HepG2 (cell line): ENCODE results near the gene IL11RA. TPM values are rescaled to one million over a fixed set of nuclear protein-coding genes. Genes with fewer than 3 reads are reported as not detected.

Experiments
- FOXP4 ChIP-seq: sonication (generic); formaldehyde crosslinking; IDR thresholded peaks from 2 replicates; pipeline ENCODE4 v1.4.0; 2020; ENCODE audit warnings: missing genetic modification reagents
- GMEB1 ChIP-seq: sonication (generic); formaldehyde crosslinking; IDR thresholded peaks from 2 replicates; pipeline ENCODE4 v1.5.1; 2020; ENCODE audit warnings: missing genetic modification reagents, mild to moderate bottlenecking, borderline replicate concordance
- HMG20A ChIP-seq: IDR thresholded peaks from 2 replicates; pipeline ENCODE4 v1.6.1; 2016; ENCODE audit warnings: borderline replicate concordance
- MXI1 ChIP-seq: IDR thresholded peaks from 3 replicates; pipeline ENCODE4 v1.6.1; 2012; ENCODE audit warnings: low read depth, low read length, inconsistent platforms, borderline replicate concordance
- REL ChIP-seq: sonication (generic); formaldehyde crosslinking; conservative IDR thresholded peaks from 2 replicates; pipeline ENCODE4 v1.8.0; 2022; ENCODE audit warnings: mild to moderate bottlenecking, missing genetic modification reagents, moderate library complexity
- TCF12 ChIP-seq, 2 experiments: fragments of 450-650 bp in 1 of 2; sonication (generic) in 1 of 2; formaldehyde crosslinking in 1 of 2; IDR thresholded peaks; 2 replicates each; pipeline versions ENCODE4 v1.6.1 to v1.8.0; 2017 to 2022; ENCODE audit warnings: antibody characterized with exemption in 1 of 2, mild to moderate bottlenecking in 1 of 2, missing genetic modification reagents in 1 of 2, moderate library complexity in 1 of 2
- ZNF660 ChIP-seq: sonication (generic); formaldehyde crosslinking; IDR thresholded peaks from 2 replicates; pipeline ENCODE4 v1.5.1; 2020; ENCODE audit warnings: mild to moderate bottlenecking, low read depth, missing genetic modification reagents, borderline replicate concordance
- ZSCAN31 ChIP-seq: sonication (generic); formaldehyde crosslinking; IDR thresholded peaks from 2 replicates; pipeline ENCODE4 v1.5.0; 2020; ENCODE audit warnings: low read depth, mild to moderate bottlenecking, missing genetic modification reagents
- polyA plus RNA-seq, 8 experiments: library from polyadenylated mRNA; depleted of rRNA in 3 of 8; stranded (reverse) in 7 of 8; unstranded in 1 of 8; fragments of >200 nt; fragmentation: Illumina TruSeq in 4 of 8; extraction: Trizol in 4 of 8; gene quantifications; 2 replicates each; pipeline versions ENCODE4 v1.2.1 to v1.2.3, GENCODE V29; 2011 to 2016; ENCODE audit warnings: low read depth in 4 of 8, missing spikeins in 1 of 8, mixed read lengths in 1 of 8; ENCODE audit not compliant: insufficient read depth in 1 of 8
- total RNA-seq, 5 experiments: library from RNA; depleted of rRNA; stranded (reverse); fragments of >200 nt; fragmentation: Illumina TruSeq; extraction: Trizol; gene quantifications; 2 replicates each; pipeline ENCODE4 v1.2.3, GENCODE V29; 2016; ENCODE audit warnings: low read depth in 1 of 5
- TF ChIP-seq, protein P1 (sequence below), 2 experiments: fragments of 450-650 bp in 1 of 2; sonication (generic) in 1 of 2; formaldehyde crosslinking in 1 of 2; IDR thresholded peaks; 2 replicates each; pipeline versions ENCODE4 v1.6.1 to v1.8.0; 2016 to 2022; ENCODE audit warnings: antibody characterized with exemption in 1 of 2, mild to moderate bottlenecking in 1 of 2, missing genetic modification reagents in 1 of 2

Gene IL11RA
- total and polyA plus RNA-seq, 2 of the 13 experiments (the other 11 are each of a cell fraction or from before 2014, with no cell fraction given), result 2.0 to 4.2 TPM

GRCh38 chr9:34644766-34645314, 7.1 kb upstream of the IL11RA start (continued):
- TF ChIP-seq, protein P1, sequence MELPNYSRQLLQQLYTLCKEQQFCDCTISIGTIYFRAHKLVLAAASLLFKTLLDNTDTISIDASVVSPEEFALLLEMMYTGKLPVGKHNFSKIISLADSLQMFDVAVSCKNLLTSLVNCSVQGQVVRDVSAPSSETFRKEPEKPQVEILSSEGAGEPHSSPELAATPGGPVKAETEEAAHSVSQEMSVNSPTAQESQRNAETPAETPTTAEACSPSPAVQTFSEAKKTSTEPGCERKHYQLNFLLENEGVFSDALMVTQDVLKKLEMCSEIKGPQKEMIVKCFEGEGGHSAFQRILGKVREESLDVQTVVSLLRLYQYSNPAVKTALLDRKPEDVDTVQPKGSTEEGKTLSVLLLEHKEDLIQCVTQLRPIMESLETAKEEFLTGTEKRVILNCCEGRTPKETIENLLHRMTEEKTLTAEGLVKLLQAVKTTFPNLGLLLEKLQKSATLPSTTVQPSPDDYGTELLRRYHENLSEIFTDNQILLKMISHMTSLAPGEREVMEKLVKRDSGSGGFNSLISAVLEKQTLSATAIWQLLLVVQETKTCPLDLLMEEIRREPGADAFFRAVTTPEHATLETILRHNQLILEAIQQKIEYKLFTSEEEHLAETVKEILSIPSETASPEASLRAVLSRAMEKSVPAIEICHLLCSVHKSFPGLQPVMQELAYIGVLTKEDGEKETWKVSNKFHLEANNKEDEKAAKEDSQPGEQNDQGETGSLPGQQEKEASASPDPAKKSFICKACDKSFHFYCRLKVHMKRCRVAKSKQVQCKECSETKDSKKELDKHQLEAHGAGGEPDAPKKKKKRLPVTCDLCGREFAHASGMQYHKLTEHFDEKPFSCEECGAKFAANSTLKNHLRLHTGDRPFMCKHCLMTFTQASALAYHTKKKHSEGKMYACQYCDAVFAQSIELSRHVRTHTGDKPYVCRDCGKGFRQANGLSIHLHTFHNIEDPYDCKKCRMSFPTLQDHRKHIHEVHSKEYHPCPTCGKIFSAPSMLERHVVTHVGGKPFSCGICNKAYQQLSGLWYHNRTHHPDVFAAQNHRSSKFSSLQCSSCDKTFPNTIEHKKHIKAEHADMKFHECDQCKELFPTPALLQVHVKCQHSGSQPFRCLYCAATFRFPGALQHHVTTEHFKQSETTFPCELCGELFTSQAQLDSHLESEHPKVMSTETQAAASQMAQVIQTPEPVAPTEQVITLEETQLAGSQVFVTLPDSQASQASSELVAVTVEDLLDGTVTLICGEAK (IDR thresholded peaks at IDR 0.05), result no peak
- TF ChIP-seq, protein P1 (CRISPR knock-in tag; IDR thresholded peaks at IDR 0.05), result peak; percentile 44; the same call in 1 of the 2 replicates
- no peak for TF ChIP-seq REL (CRISPR knock-in tag)
- TF ChIP-seq MXI1, result peak; percentile 20; the same call in 1 of the 3 replicates
- peak; percentile 69; the same call in 1 of the 2 replicates for TF ChIP-seq HMG20A (CRISPR knock-in tag)
- TF ChIP-seq FOXP4 (CRISPR knock-in tag), result peak; percentile 30; the same call in 1 of the 2 replicates
- TF ChIP-seq TCF12 (IDR thresholded peaks at IDR 0.05), result no peak
- TF ChIP-seq TCF12 (CRISPR knock-in tag; IDR thresholded peaks at IDR 0.05), result no peak
- TF ChIP-seq ZNF660 (CRISPR knock-in tag), result no peak
- TF ChIP-seq ZSCAN31 (CRISPR knock-in tag), result 0 out of 2 replicates have a peak, but pooled peaks have one; percentile 29
- 0 out of 2 replicates have a peak, but pooled peaks have one; percentile 28 for TF ChIP-seq GMEB1 (CRISPR knock-in tag)
